GM19043 (cell line): ENCODE measurements around the gene ELMO1.

Source experiments
- ATAC-seq: cut with Tn5 transposase; IDR thresholded peaks from one replicate; pipeline ENCODE4 v1.9.1; 2021; ENCODE audit warnings: low read depth; ENCODE audit not compliant: unreplicated experiment

The ELMO1 gene

DNA sequence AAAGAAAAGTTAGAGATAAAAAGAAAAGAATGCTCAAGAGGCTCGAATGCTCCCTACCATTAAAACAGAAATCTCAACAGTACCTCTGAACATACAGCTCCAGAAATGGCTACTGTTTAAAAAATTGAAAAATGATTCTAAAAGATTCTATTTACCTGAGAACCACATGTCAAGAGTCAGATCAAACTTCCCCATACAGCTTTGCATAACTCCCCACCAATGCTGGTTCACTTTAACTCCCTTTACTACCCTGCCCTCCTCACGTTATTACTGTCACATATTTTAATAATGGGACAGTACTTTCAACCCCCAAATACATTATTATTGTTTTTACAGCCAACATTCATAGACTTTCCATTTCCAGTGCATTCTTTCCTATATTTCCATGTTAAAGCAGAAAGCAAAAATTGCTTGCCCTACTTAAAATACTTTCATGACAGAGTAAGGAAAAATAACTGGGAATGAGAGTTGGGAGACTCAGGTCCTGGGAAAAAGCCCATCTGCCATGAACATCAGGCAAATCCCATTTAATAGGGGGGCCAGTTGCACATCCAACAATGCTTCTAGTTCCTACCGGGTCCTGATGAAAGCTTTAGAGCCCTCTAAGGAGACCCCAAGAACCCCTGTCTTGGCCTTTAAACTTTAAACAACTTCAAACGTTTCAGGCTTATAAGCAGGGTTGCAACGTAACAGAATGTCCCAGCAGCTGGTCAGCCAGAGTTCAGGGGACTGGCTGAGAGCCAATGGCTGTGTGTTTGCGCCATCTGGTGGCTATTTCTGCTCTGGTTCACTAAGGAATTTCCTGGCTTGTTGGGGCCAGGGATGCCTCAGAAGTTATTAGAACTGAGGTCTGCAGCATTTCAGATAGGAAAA, 247.4 kb downstream of the ELMO1 start:
- ATAC-seq = no peak

GRCh38 chr7:37198906-37199485, 249.7 kb downstream of the ELMO1 start:
- ATAC-seq = no peak

DNA sequence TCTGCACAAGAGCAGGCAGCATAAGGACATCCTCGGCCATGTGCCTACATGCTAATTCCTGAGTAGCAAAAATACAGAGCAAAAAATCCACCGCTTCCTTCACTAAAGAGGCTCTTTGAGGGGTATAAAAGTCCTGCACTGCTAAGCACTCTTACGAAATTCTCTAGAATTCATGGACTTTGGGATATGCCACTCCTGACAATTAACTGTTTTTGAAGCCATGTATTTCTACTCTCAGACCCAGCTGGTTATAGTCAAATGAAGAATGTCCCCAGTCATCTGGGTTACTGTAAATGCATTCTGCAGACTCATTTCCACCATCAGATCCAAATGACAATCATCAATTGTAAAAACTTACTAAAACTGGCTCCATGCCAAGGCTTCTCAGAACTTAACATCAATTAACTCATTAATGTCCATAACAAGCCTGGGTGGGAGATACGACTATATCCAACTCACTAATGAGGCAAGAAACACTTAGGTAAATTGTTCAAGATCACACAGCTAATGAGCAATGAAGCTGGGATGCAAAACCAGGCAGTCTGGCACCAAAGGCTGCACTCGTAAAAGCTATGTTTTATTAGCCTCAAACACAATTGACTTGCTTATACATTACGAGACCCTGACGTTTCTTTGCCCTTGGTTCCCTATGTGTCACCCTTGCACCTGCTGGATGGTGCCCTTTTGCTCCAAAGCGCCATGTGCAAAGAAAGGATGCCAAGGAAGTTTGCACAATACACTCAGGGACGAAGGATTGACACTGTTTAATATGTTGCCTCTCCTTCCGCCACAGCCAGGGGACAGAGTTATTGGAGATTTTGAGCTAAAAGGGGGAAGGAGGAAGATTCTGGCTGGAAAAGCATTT, 250.4 kb downstream of the ELMO1 start:
- ATAC-seq = no peak

GRCh38 chr7:37197108-37197507, 251.6 kb downstream of the ELMO1 start:
- ATAC-seq = no peak

GRCh38 chr7:37196676-37197075, 252.0 kb downstream of the ELMO1 start:
- ATAC-seq = no peak

DNA sequence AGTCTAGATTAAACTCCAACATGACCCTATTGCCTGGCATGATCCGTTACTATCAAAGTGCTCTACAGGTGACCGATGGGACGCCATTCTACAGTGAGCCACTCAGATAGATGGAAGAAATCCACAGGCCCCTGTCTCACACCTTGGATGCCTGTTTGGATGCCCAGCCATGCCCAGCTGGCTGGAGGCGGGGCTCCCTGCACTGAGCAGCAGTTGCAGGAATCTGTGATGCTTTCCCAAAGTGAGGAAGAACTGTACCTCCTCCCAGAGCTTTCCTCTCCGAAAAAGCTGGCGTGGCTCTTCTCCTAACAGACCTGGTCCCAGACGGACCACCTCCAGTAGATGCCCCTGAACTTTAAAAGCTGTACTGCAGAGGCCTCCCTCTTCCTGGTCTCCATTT, 253.3 kb downstream of the ELMO1 start:
- no peak for ATAC-seq

- no peak for ATAC-seq
Measured at GRCh38 chr7:37194943-37195342, 253.7 kb downstream of the ELMO1 start.

- no peak for ATAC-seq
Measured at GRCh38 chr7:37193775-37194135, 254.9 kb downstream of the ELMO1 start.

GRCh38 chr7:37193087-37193774, 255.4 kb downstream of the ELMO1 start:
- ATAC-seq = no peak

- ATAC-seq = no peak
Measured at GRCh38 chr7:37191797-37192196, 256.9 kb downstream of the ELMO1 start.

- ATAC-seq = no peak
Measured at GRCh38 chr7:37187179-37187578, 261.5 kb downstream of the ELMO1 start.

- no peak for ATAC-seq
Measured at GRCh38 chr7:37186753-37187152, 261.9 kb downstream of the ELMO1 start.

DNA sequence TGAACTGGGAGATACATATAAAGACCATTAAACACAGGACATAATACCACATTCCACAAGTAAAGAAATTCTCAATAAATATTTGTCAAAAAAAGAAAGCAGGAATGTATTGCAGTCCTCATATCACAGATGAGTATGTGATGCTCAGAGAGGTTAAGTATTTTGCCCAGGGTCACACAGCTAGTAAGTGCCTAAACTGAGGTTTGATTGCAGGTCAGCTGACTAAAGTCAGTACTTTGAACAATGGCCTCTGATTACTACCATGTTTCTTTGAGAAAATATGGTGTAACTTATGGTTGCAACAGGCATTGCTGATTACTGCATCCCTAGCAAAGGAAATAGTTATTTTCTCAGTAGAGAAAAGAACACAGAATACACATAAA, 267.1 kb downstream of the ELMO1 start:
- ATAC-seq = no peak

GRCh38 chr7:37180828-37181549, 267.7 kb downstream of the ELMO1 start:
- no peak for ATAC-seq

DNA sequence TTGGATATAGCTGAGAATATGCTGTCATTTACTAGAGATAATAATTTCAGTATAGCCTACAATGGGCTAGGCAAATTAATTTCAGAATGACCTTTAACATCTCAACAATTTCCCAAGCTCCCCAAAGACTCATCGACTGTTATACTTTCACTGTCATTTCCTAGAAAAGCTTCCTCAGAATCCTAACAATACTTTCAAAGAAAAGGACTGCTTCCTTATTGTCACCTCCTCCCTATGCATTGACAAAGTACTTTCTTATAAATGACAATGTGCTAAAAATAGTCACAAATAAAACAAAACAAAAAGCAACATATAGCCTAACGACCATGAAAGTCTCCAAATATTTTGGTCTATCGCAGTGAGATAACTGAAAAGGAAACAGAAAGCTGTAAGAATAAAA, 272.6 kb downstream of the ELMO1 start:
- ATAC-seq = no peak

GRCh38 chr7:37174460-37174859, 274.2 kb downstream of the ELMO1 start:
- no peak for ATAC-seq

DNA sequence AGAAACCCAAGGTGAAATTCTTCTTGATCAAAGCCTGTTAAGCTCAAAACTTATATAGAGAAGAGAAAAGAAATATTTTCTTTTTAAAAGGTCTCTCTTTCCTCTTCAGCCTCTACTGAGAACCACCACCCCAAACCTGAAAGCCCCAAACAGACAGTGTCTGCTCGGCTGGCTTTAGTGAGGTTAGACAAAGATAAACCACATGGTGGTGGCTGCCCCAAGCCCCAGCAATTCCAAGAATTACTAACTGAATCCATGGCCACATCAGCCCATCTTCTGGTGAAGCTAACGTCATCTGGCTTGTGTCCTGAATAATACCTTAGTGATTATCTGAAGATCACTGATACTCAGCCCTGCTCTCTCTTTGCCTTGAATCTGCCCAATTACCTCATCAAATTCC, 275.0 kb downstream of the ELMO1 start:
- no peak for ATAC-seq

DNA sequence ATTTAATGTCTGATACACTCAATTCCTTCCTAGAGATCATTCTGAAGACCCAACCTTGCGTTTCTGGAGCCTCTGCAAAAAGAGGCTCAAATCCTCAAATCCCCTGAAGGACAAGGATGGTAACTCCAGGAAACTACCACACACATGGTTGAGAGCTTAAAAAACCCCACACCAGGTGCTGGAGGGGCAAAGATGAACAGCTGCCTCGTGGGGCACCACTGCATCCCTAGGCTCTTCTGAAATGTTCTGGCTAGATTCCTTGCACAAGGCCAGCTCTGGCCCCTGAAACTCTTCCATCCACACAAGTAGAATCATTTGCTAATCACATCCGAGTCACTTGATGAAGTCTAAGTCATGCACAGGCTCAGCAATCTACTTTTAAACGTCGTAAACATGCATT, 286.6 kb downstream of the ELMO1 start:
- ATAC-seq = no peak

DNA sequence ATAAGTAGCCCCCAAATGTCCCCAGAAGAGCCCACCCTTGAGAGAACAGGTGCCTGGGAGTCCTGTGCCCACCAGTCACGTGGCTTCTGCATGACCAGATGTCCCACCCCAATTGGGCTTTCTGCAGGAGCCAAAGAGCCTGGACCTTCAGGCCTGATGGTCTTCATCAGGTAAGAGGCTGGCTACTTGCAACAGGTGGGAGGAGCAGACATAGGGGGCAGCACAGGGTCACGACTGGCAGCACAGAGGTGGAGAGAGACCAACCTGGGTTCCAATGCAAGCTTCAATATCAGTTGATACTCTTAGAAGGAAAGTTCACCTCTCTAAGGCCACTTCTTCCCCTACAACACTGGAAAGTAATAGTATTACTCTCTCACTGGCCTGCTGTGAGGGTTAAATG, 288.0 kb downstream of the ELMO1 start:
- no peak for ATAC-seq

GRCh38 chr7:37153376-37153775, 295.3 kb downstream of the ELMO1 start:
- ATAC-seq = no peak
